Measurements from ENCODE around the gene CDK3.
A peak's percentile ranks its signal among the peaks of the same experiment; 100 is the strongest.

CDK3 gene

GRCh38 chr17:76014100-76014924 is 13.7 kb downstream of the CDK3 start:
- DNase-seq (ENCODE audit: low read depth in 3 of 3), result peak; percentile 56 to 63 (median 60)

- DNase-seq (ENCODE audit: low read depth in 3 of 3), result no peak
Measured at GRCh38 chr17:76014925-76015261, 14.2 kb downstream of the CDK3 start.

- DNase-seq (ENCODE audit: low read depth in 3 of 3), result no peak
Measured at GRCh38 chr17:76017481-76018339, 17.1 kb downstream of the CDK3 start.

GRCh38 chr17:76018340-76018680 is 17.7 kb downstream of the CDK3 start:
- no peak for DNase-seq (ENCODE audit: low read depth in 3 of 3)

GRCh38 chr17:76018801-76019200 is 18.1 kb downstream of the CDK3 start:
- no peak for DNase-seq (ENCODE audit: low read depth in 3 of 3)

GRCh38 chr17:76019833-76020467 is 19.3 kb downstream of the CDK3 start:
- DNase-seq (ENCODE audit: low read depth in 3 of 3), result no peak

- DNase-seq (ENCODE audit: low read depth in 3 of 3), result no peak
Measured at GRCh38 chr17:76022285-76022684, 21.6 kb downstream of the CDK3 start.

GRCh38 chr17:76022973-76023899 is 22.6 kb downstream of the CDK3 start:
- no peak for DNase-seq (ENCODE audit: low read depth in 3 of 3)

GRCh38 chr17:76023900-76024237 is 23.2 kb downstream of the CDK3 start:
- DNase-seq (ENCODE audit: low read depth in 3 of 3), result no peak

- no peak for DNase-seq (ENCODE audit: low read depth in 3 of 3)
Measured at GRCh38 chr17:76024353-76024752, 23.7 kb downstream of the CDK3 start.

GRCh38 chr17:76025294-76025693 is 24.6 kb downstream of the CDK3 start:
- DNase-seq (ENCODE audit: low read depth in 3 of 3), result no peak

- DNase-seq (ENCODE audit: low read depth in 3 of 3), result no peak
Measured at GRCh38 chr17:76026714-76027158, 26.1 kb downstream of the CDK3 start.

- no peak for DNase-seq (ENCODE audit: low read depth in 3 of 3)
Measured at GRCh38 chr17:76027159-76027839, 26.6 kb downstream of the CDK3 start, which contains the start of gene EVPL. EVPL (minus strand) TSS chr17:76027306; CDS start chr17:76027198, 108 bp downstream.

- no peak for DNase-seq (ENCODE audit: low read depth in 3 of 3)
Measured at GRCh38 chr17:76032073-76032779, 31.6 kb downstream of the CDK3 start.

GRCh38 chr17:76032780-76033108 is 32.1 kb downstream of the CDK3 start:
- no peak for DNase-seq (ENCODE audit: low read depth in 3 of 3)

GRCh38 chr17:76033139-76033538 is 32.5 kb downstream of the CDK3 start:
- DNase-seq (ENCODE audit: low read depth in 3 of 3), result no peak

- no peak for DNase-seq (ENCODE audit: low read depth in 3 of 3)
Measured at GRCh38 chr17:76034428-76035350, 34.0 kb downstream of the CDK3 start.

- DNase-seq (ENCODE audit: low read depth in 3 of 3), result no peak
Measured at GRCh38 chr17:76036497-76037261, 36.0 kb downstream of the CDK3 start.
